LoVo (cell line): Measurements from ENCODE around the gene TMEM131L.
"Not testable (repeated sequence)": the region's sequence is repeated elsewhere in the genome, so short reads cannot be mapped to it uniquely, and the experiment has no call there.

ENCODE experiments used
- DNase-seq: peaks from one replicate; pipeline ENCODE4 v3.0.0-alpha.2; 2016; ENCODE audit warnings: low spot score

TMEM131L gene, protein sequence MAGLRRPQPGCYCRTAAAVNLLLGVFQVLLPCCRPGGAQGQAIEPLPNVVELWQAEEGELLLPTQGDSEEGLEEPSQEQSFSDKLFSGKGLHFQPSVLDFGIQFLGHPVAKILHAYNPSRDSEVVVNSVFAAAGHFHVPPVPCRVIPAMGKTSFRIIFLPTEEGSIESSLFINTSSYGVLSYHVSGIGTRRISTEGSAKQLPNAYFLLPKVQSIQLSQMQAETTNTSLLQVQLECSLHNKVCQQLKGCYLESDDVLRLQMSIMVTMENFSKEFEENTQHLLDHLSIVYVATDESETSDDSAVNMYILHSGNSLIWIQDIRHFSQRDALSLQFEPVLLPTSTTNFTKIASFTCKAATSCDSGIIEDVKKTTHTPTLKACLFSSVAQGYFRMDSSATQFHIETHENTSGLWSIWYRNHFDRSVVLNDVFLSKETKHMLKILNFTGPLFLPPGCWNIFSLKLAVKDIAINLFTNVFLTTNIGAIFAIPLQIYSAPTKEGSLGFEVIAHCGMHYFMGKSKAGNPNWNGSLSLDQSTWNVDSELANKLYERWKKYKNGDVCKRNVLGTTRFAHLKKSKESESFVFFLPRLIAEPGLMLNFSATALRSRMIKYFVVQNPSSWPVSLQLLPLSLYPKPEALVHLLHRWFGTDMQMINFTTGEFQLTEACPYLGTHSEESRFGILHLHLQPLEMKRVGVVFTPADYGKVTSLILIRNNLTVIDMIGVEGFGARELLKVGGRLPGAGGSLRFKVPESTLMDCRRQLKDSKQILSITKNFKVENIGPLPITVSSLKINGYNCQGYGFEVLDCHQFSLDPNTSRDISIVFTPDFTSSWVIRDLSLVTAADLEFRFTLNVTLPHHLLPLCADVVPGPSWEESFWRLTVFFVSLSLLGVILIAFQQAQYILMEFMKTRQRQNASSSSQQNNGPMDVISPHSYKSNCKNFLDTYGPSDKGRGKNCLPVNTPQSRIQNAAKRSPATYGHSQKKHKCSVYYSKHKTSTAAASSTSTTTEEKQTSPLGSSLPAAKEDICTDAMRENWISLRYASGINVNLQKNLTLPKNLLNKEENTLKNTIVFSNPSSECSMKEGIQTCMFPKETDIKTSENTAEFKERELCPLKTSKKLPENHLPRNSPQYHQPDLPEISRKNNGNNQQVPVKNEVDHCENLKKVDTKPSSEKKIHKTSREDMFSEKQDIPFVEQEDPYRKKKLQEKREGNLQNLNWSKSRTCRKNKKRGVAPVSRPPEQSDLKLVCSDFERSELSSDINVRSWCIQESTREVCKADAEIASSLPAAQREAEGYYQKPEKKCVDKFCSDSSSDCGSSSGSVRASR (N-terminal part only)

DNA sequence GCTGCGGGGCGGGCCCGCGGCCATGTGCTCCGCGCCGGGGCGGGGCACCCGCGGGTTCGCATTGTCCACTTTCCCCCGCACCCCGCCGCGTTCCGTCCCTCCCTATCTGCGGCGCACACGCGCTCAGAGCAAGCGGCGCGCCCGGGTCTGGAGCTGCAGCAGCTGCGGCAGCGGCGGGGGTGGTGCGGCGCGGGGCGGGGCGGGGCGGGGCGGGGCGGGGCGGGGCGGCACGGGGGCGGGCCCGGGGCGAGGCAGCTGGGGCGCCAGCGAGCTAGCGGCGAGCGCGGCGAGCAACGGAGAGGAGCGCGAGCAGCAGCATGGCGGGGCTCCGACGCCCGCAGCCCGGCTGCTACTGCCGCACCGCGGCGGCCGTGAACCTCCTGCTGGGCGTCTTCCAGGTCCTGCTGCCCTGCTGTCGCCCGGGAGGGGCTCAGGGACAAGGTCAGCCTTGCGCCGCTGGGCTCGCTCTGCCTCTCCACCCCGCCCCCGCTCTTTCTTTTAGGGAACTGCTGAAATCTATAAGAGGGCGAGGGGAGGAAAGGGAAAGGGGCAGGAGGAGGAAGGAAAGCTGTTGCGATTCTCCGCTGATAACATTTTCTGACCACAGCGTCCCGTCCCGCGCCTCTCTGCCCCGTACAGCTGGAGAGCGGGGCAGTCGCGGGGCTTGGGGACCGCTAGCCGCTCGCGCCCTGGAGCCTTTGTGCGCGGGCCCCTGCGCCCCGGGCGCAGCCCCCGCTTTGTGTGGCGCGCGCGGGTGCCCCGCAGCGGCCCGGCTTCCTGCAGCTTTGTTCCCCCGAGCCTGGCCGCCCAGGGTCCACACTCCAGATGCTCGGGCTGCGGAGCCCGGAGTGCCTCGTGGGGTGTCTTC lies at the start of gene TMEM131L:
Gene TMEM131L, plus strand, starts transcription at position 280 of the 868 bp plus-strand sequence. Its CDS starts 38 bp downstream, at position 318.
- peak; percentile 77 for DNase-seq

- not testable (repeated sequence) for DNase-seq
These were observed 49.7 kb upstream of the TMEM131L start for GRCh38 chr4:153416456-153416855.

GRCh38 chr4:153418121-153418520 lies 48.0 kb upstream of the TMEM131L start:
- DNase-seq, result no peak

- no peak for DNase-seq
These were observed 47.6 kb upstream of the TMEM131L start for GRCh38 chr4:153418558-153418957.

DNA sequence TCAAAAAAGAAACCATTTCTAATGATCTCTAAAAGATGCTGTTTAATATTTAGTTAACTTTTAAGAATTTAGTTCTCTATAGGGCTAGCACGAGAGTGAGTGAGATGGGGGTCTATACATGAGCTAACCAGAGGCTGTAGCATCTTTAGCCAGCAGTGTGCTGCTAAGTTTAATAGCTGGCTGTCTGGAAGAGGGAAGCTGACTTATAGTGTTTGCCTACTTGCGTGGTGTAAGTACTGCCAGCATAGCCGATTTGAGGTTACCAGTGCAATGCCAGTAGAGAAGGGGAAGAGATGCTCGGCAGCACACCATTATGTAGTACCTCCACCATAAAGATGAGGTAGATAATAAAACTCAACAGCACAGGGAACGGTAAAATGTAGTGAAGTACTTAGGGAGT lies 47.1 kb upstream of the TMEM131L start:
- no peak for DNase-seq

DNA sequence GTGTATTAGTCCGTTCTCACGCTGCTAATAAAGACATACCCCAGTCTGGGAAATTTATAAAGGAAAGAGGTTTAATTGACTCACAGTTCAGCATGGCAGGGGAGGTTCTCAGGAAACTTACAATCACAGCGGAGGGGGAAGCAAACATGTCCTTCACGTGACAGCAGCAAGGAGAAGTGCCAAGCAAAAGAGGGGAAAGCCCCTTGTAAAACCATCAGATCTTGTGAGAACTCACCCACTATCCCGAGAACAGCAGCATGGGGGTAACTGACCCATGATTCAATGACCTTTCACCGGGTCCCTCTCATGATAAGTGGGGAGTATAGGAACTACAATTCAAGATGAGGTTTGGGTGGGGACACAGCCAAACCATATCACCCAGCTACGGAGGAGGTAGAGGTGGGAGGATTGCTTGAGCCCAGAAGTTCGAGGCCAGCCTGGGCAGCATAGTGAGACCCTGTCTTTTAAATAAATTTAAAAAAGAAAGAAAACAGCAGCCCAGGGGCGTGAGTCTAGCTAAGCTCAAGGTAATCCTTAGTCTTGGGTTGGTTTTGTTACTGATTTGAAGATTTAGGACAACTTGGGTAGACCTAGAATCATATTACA lies 46.4 kb upstream of the TMEM131L start:
- no peak for DNase-seq

- no peak for DNase-seq
These were observed 45.8 kb upstream of the TMEM131L start for GRCh38 chr4:153420361-153420760.

DNA sequence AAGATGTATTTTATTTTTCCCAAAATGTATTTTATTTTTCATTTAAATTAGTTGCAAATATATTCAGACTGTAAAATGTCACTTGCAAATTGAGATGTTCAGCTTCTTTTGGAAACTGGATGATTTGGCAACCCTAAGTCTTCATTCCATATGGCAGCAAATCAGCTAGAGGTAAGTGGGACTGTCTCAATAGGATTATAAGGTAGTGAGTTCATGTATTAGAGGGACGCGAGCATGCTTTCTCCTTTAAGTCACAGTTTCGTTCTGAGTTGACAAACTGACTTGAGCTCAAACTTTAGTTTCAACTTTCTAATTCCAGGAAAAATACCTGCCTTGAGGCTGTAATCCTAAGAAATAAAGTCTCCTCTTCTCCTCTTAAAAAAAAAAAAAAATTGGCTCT lies 44.2 kb upstream of the TMEM131L start:
- DNase-seq, result no peak

GRCh38 chr4:153426207-153426885 lies 39.8 kb upstream of the TMEM131L start:
- DNase-seq, result no peak

- DNase-seq, result no peak
These were observed 38.6 kb upstream of the TMEM131L start for GRCh38 chr4:153427363-153428071.

GRCh38 chr4:153428941-153429475 lies 37.2 kb upstream of the TMEM131L start:
- no peak for DNase-seq

DNA sequence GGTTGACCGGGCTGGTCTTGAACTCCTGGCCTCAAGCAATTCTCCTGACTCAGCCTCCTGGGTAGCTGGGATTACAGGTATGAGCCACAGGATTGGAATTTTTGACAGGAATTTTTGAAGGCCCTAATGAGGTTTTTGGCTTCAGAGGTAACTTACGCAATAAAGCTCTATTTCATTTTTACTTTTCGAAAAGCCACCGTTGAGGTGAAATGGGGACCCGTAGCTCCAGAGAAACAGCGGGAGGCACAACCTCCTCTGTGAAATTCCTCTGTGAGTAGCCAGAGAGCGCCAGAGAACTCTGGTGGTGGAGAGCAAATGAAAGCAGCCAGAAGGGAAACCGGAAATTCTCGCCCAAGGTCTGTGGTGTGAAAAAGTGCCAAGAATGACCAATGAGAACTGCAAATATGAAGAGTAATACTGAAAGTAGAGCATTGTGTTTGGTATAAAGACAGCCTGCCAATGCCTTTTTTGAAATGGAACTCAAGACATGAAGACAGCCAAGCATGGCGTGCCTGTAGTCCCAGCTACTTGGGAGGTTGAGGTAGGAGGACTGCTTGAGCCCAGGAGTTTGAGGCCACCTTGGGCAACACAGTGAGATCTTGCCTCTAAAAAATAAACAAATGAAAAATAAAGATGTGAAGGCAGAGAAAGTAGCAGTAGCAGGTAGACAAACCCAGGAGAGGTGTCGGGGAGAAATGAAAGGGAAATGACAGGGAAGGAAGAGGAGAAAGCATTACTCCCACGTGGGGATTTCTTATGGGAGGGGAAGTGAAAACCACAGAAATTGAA lies 33.0 kb upstream of the TMEM131L start:
- DNase-seq, result peak; percentile 57

DNA sequence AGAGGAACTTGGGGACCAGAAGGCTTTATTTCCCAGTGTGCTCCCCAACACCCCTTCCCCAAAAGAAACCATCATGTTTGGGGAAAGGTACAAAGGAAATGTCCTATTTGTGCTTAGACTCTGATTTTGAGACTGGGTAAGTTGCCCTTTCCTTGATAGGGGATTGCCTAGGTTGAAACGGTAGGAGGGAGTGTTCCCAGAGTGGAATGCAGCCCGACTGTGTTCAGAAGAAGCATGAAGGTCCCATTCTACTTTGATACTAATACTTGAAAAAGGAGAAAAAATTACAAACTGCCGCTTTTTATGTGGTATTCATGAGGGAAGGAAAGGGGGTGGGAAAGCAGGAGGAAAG lies 32.4 kb upstream of the TMEM131L start:
- no peak for DNase-seq

GRCh38 chr4:153434190-153434589 lies 32.0 kb upstream of the TMEM131L start:
- DNase-seq, result no peak

DNA sequence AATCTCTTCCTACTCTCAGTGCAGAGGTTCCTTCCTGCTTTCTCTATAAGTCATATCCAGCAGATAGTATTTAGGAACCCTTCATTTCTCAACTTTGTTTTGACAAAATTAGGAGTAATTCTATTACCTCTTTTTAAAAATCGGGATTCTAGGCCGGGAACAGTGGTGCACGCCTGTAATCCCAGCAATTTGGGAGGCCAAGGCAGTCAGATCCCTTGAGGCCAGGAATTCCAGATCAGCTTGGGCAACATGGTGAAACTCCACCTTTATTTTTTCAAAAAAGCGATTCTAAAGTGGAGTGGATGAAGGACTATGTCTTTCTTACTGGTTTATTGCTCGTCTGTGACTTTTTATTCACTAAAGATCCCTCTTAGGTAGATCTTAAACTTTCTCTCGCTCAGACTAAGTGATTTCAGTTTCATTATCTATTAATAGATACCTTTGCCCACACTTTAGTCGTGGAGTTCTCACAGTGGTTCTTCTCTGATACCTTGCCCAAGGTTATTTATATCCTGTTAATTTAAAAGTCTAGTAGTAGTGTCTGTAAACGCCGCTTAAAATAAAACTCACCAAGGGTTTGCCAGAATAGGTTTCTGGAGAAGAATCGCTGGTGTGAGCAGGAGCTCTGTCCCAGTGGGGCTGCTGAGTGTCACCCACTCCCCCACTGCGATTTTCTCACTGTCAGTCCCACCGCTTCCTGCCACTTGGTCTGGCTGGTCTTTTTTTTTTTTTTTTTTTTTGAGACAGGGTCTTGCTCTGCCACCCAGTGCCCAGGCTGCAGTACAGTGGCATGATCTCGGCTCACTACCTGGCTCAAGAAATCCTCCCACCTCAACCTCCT lies 27.0 kb upstream of the TMEM131L start:
- no peak for DNase-seq

DNA sequence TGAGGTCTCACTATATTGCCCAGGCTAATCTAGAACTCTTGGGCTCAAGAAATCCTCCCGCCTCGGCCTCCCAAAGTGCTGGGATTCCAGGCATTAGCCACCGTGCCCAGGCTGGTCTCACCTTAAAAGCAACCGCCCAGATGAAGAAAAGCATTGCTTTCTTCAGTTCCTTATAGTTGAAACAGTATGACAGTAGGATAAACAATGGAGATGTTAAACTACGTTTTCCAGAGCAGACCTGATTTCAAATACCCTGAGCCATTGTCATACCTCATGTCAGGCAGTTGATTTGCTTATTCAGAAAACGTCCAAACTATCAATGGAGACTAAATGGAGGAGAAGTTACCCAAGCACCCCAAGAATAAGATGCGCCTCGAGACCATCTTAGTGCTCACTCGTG lies 26.3 kb upstream of the TMEM131L start:
- no peak for DNase-seq

DNA sequence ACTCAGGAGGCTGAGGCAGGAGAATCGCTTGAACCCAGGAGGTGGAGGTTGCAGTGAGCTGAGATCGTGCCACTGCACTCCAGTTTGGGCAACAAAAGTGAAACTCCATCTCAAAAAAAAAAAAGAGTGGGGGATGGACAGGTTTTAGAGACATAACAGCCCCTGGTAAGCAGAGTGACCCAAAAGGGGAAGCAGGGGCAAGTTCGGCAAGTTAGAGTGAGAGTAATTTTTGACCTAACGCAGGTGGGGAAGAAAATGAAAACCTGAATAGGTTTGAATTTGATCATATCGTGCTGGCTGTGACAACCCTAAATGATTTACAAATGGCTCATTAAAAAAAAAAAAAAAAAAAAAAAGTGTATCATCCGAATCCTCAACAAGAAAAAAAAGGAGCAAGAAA lies 25.7 kb upstream of the TMEM131L start:
- DNase-seq, result no peak
